Smooth muscle cell (in vitro differentiated cells): ENCODE results near the gene SPAG8. TPM values are rescaled to one million over a fixed set of nuclear protein-coding genes. Genes with fewer than 3 reads are reported as not detected.

Experiments used
- DNase-seq: peaks from one replicate; lab custom pipeline; 2025; ENCODE audit not compliant: unreplicated experiment; lab: John Stamatoyannopoulos, UW
- H2AFZ ChIP-seq: fragments of 200-600 bp; sonication (generic); 2 replicates; pipeline ENCODE4 v1.6.0; 2016; ENCODE audit warnings: antibody characterized with exemption, low read depth, mild to moderate bottlenecking
- H3F3A ChIP-seq: fragments of 200-600 bp; sonication (generic); 2 replicates; pipeline ENCODE4 v1.6.0; 2017; ENCODE audit warnings: antibody characterized with exemption, low read depth
- H3K27ac ChIP-seq: fragments of 200-600 bp; sonication (generic); 2 replicates; pipeline ENCODE4 v1.5.1; 2016; ENCODE audit warnings: low read depth, mild to moderate bottlenecking
- H3K27me3 ChIP-seq: fragments of 200-600 bp; sonication (generic); 2 replicates; pipeline ENCODE4 v1.6.1; 2016; ENCODE audit warnings: low read depth, mild to moderate bottlenecking
- H3K36me3 ChIP-seq: fragments of 200-600 bp; sonication (generic); 2 replicates; pipeline ENCODE4 v1.5.1; 2016; ENCODE audit warnings: low read depth
- H3K4me1 ChIP-seq: fragments of 200-600 bp; sonication (generic); 2 replicates; pipeline ENCODE4 v1.5.1; 2016; ENCODE audit warnings: low read depth
- H3K4me2 ChIP-seq: fragments of 200-600 bp; sonication (generic); 2 replicates; pipeline ENCODE4 v1.6.0; 2016; ENCODE audit warnings: mild to moderate bottlenecking
- H3K4me3 ChIP-seq: fragments of 200-600 bp; sonication (generic); 2 replicates; pipeline ENCODE4 v1.5.1; 2016; ENCODE audit warnings: mild to moderate bottlenecking
- H3K79me2 ChIP-seq: fragments of 200-600 bp; sonication (generic); 2 replicates; pipeline ENCODE4 v1.6.0; 2016; ENCODE audit warnings: low read depth, mild to moderate bottlenecking
- H3K9ac ChIP-seq: fragments of 200-600 bp; sonication (generic); 2 replicates; pipeline ENCODE4 v1.6.0; 2016; ENCODE audit warnings: low read depth
- H3K9me3 ChIP-seq: fragments of 200-600 bp; sonication (generic); replicated peaks from 2 replicates; pipeline ENCODE4 v1.5.1; 2016; ENCODE audit warnings: low read depth
- H4K20me1 ChIP-seq: fragments of 200-600 bp; sonication (generic); 2 replicates; pipeline ENCODE4 v1.6.0; 2016; ENCODE audit warnings: low read depth
- CTCF ChIP-seq: fragments of 200-600 bp; sonication (generic); IDR thresholded peaks from 2 replicates; pipeline ENCODE4 v1.5.1; 2017; ENCODE audit warnings: borderline replicate concordance, mild to moderate bottlenecking, antibody characterized with exemption; ENCODE audit not compliant: insufficient read depth, poor library complexity, severe bottlenecking
- WGBS: methylation state at CpG from one replicate; pipeline ENCODE4 v1.1.7; 2016; ENCODE audit warnings: low lambda C conversion rate; 5-methylcytosine and 5-hydroxymethylcytosine counted together
- polyA plus RNA-seq: library from polyadenylated mRNA; unstranded; fragments of >200 nt; fragmentation: Nextera tagmentation; extraction: Ambion mirVana; gene quantifications from 2 replicates; pipeline ENCODE4 v1.2.1, GENCODE V29; 2016
- total RNA-seq: library from RNA; depleted of rRNA; stranded (reverse); fragments of >200 nt; gene quantifications from 2 replicates; pipeline ENCODE4 v1.2.3, GENCODE V29; 2014

Gene SPAG8
- total and polyA plus RNA-seq, 2 experiments from 2014 or later: 1.2 TPM; not detected in 1

- H3K27ac ChIP-seq: no peak overlapping the region
- no peaks in the 10 kb centered on the region for H3K9me3 ChIP-seq
- no peak overlapping the region for H3K4me3 ChIP-seq
- no peaks in the 10 kb centered on the region for H3K27me3 ChIP-seq
- H3K9ac ChIP-seq: no peak overlapping the region
- H3K4me2 ChIP-seq: no peak overlapping the region
- no peaks in the 10 kb centered on the region for H3K79me2 ChIP-seq
- H3K36me3 ChIP-seq: no peaks in the 10 kb centered on the region
- no peaks in the 10 kb centered on the region for H4K20me1 ChIP-seq
- H2AFZ ChIP-seq: no peak overlapping the region
- no peak for TF ChIP-seq CTCF
- no peak for DNase-seq
- no peaks in the 10 kb centered on the region for H3K4me1 ChIP-seq
- no peaks in the 10 kb centered on the region for H3F3A ChIP-seq
- WGBS: 92% methylated on average over 7 of the region's 7 CpGs
Observed at GRCh38 chr9:35854091-35854762, 42.2 kb upstream of the SPAG8 start.

- no peak for DNase-seq
- no peaks in the 10 kb centered on the region for H3F3A ChIP-seq
- H4K20me1 ChIP-seq: no peaks in the 10 kb centered on the region
- no peaks in the 10 kb centered on the region for H3K79me2 ChIP-seq
- H2AFZ ChIP-seq: no peak overlapping the region
- 93% methylated on average over 25 of the region's 25 CpGs for WGBS
- no peak overlapping the region for H3K4me3 ChIP-seq
- no peak for TF ChIP-seq CTCF
- no peaks in the 10 kb centered on the region for H3K27me3 ChIP-seq
- no peaks in the 10 kb centered on the region for H3K9me3 ChIP-seq
- H3K36me3 ChIP-seq: no peaks in the 10 kb centered on the region
- H3K4me2 ChIP-seq: no peak overlapping the region
- H3K4me1 ChIP-seq: no peaks in the 10 kb centered on the region
- H3K27ac ChIP-seq: no peak overlapping the region
- no peak overlapping the region for H3K9ac ChIP-seq
Observed at GRCh38 chr9:35852876-35853865, 41.1 kb upstream of the SPAG8 start.

- Histone ChIP-seq H3K4me1 (no peaks in the 10 kb centered on the region), H3K4me3 (no peak overlapping the region), H4K20me1 (no peaks in the 10 kb centered on the region), H3F3A (peaks cover 3% of the 10 kb centered on the region), H2AFZ (no peak overlapping the region), H3K79me2 (no peaks in the 10 kb centered on the region), H3K9me3 (no peaks in the 10 kb centered on the region), H3K27ac (no peak overlapping the region), H3K4me2 (no peak overlapping the region), H3K9ac (no peak overlapping the region), H3K27me3 (no peaks in the 10 kb centered on the region), H3K36me3 (no peaks in the 10 kb centered on the region)
- DNase-seq: no peak
- WGBS: 93% methylated on average over 2 of the region's 2 CpGs
- no peak for TF ChIP-seq CTCF
Observed at GRCh38 chr9:35852267-35852815, 40.3 kb upstream of the SPAG8 start.
